Prostate gland (tissue), 2 donors: ENCODE data around the gene ARMS2.
A peak's percentile ranks its signal among the peaks of the same experiment; 100 is the strongest.

Experiments
- POLR2A ChIP-seq: fragments of 450-650 bp; IDR thresholded peaks from one replicate; pipeline ENCODE4 v1.6.1; 2016; ENCODE audit warnings: antibody characterized with exemption, mild to moderate bottlenecking
- POLR2AphosphoS5 ChIP-seq: sonication (generic); formaldehyde crosslinking; IDR thresholded peaks from one replicate; pipeline ENCODE4 v1.6.1; 2017; ENCODE audit warnings: antibody characterized with exemption
- TF ChIP-seq, protein P1 (sequence below), 4 experiments: fragments of 200-600 bp in 2 of 4; fragments of 450-650 bp in 2 of 4; sonication (generic) in 2 of 4; IDR thresholded peaks; 1 replicate in 3 of 4; 2 replicates in 1 of 4; pipeline ENCODE4 v1.5.1; 2016 to 2019; ENCODE audit warnings: antibody characterized with exemption in 4 of 4, mild to moderate bottlenecking in 2 of 4, moderate library complexity in 2 of 4

DNA sequence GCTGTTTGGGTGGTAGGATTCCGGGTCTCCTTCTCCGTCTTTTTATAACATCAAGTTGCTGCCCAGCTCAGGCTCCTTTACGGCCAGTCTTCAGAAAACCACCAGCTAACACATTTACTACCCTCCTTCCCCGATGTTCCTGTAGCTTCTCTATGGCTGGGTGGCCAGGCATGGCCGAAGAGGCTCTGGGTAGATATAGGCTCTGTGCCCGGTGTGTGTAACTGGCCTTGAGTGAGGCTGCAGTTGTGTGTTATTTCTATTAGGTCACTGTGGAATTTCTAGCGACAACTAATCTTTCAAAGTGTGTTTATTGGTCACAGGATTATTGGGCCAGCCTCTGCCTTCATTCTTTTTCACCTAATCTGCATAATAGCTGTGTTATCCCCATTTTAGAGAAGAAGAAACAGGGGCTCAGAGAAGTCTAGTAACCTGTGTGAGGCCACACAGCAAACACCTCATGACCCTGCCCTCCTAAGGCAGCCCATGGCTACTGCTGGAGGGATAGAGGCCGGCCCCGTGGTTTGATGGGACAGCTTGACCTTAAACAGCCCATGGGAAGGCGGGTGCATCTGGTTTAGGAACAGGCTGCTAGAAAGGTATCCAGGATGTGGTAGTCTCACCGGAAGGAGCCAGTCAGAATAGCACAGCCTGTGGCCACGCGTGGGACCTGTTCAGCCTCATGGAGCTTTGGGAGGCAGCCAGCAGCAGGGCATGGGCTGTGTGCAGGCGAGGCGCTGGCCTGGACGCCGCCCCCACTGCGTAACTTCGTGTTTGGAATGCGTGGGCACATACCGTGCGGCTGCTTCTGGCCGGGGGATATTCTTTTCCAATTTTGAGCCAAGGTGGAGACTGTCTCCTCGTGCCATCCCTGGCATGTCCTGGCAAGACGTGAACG, 36.6 kb downstream of the ARMS2 start:
- TF ChIP-seq POLR2A: no peak
- TF ChIP-seq, protein P1, sequence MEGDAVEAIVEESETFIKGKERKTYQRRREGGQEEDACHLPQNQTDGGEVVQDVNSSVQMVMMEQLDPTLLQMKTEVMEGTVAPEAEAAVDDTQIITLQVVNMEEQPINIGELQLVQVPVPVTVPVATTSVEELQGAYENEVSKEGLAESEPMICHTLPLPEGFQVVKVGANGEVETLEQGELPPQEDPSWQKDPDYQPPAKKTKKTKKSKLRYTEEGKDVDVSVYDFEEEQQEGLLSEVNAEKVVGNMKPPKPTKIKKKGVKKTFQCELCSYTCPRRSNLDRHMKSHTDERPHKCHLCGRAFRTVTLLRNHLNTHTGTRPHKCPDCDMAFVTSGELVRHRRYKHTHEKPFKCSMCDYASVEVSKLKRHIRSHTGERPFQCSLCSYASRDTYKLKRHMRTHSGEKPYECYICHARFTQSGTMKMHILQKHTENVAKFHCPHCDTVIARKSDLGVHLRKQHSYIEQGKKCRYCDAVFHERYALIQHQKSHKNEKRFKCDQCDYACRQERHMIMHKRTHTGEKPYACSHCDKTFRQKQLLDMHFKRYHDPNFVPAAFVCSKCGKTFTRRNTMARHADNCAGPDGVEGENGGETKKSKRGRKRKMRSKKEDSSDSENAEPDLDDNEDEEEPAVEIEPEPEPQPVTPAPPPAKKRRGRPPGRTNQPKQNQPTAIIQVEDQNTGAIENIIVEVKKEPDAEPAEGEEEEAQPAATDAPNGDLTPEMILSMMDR (IDR thresholded peaks at IDR 0.05): no peak
- peak; percentile 53 for TF ChIP-seq POLR2AphosphoS5
